Measurements from ENCODE around the gene COX14.
"Not testable (repeated sequence)": the region's sequence is repeated elsewhere in the genome, so short reads cannot be mapped to it uniquely, and the experiment has no call there.

COX14 gene

GRCh38 chr12:50073712-50074111 is 38.3 kb upstream of the COX14 start:
- Histone ChIP-seq H3K9me3 (ENCODE audit: control insufficient read depth, low read length) (no peaks in the 10 kb centered on the region), H3K4me1 (ENCODE audit: control insufficient read depth, insufficient read depth, low read length) (peaks cover 10% of the 10 kb centered on the region), H3K4me3 (ENCODE audit: insufficient read depth, low read depth, low read length) (no peak overlapping the region), H3K27me3 (ENCODE audit: control insufficient read depth, insufficient read depth, low read length, poor library complexity, severe bottlenecking) (no peaks in the 10 kb centered on the region), H3K36me3 (ENCODE audit: control insufficient read depth, insufficient read depth, low read length) (no peaks in the 10 kb centered on the region), H3K27ac (ENCODE audit: insufficient read depth, low read depth, low read length, poor library complexity, severe bottlenecking) (no peak overlapping the region)
- 84 to 88% methylated on average over 10 of the region's 10 CpGs for WGBS, 2 experiments

GRCh38 chr12:50074936-50075807 is 36.9 kb upstream of the COX14 start:
- Histone ChIP-seq H3K27ac (ENCODE audit: insufficient read depth, low read depth, low read length, poor library complexity, severe bottlenecking) (no peak overlapping the region), H3K4me1 (ENCODE audit: control insufficient read depth, insufficient read depth, low read length) (peaks cover 10% of the 10 kb centered on the region), H3K4me3 (ENCODE audit: insufficient read depth, low read depth, low read length) (no peak overlapping the region), H3K9me3 (ENCODE audit: control insufficient read depth, low read length) (no peaks in the 10 kb centered on the region), H3K36me3 (ENCODE audit: control insufficient read depth, insufficient read depth, low read length) (no peaks in the 10 kb centered on the region), H3K27me3 (ENCODE audit: control insufficient read depth, insufficient read depth, low read length, poor library complexity, severe bottlenecking) (no peaks in the 10 kb centered on the region)
- WGBS, 2 experiments = 16 to 19% methylated on average over 9 of the region's 9 CpGs

- no peaks in the 10 kb centered on the region for H3K9me3 ChIP-seq (ENCODE audit: control insufficient read depth, low read length)
- WGBS, 2 experiments = 94 to 100% methylated on average over 1 of the region's 1 CpG
- no peaks in the 10 kb centered on the region for H3K27me3 ChIP-seq (ENCODE audit: control insufficient read depth, insufficient read depth, low read length, poor library complexity, severe bottlenecking)
- no peak overlapping the region for H3K4me3 ChIP-seq (ENCODE audit: insufficient read depth, low read depth, low read length)
- no peaks in the 10 kb centered on the region for H3K36me3 ChIP-seq (ENCODE audit: control insufficient read depth, insufficient read depth, low read length)
- peaks cover 10% of the 10 kb centered on the region for H3K4me1 ChIP-seq (ENCODE audit: control insufficient read depth, insufficient read depth, low read length)
- H3K27ac ChIP-seq (ENCODE audit: insufficient read depth, low read depth, low read length, poor library complexity, severe bottlenecking) = no peak overlapping the region
Measured at GRCh38 chr12:50075808-50076170, 36.2 kb upstream of the COX14 start.

GRCh38 chr12:50077099-50077498 is 34.9 kb upstream of the COX14 start:
- H3K4me3 ChIP-seq (ENCODE audit: insufficient read depth, low read depth, low read length) = no peak overlapping the region
- 91 to 92% methylated on average over 12 of the region's 12 CpGs for WGBS, 2 experiments
- no peaks in the 10 kb centered on the region for H3K36me3 ChIP-seq (ENCODE audit: control insufficient read depth, insufficient read depth, low read length)
- no peaks in the 10 kb centered on the region for H3K27me3 ChIP-seq (ENCODE audit: control insufficient read depth, insufficient read depth, low read length, poor library complexity, severe bottlenecking)
- H3K9me3 ChIP-seq (ENCODE audit: control insufficient read depth, low read length) = no peaks in the 10 kb centered on the region
- H3K4me1 ChIP-seq (ENCODE audit: control insufficient read depth, insufficient read depth, low read length) = peaks cover 10% of the 10 kb centered on the region
- no peak overlapping the region for H3K27ac ChIP-seq (ENCODE audit: insufficient read depth, low read depth, low read length, poor library complexity, severe bottlenecking)

- 93 to 95% methylated on average over 10 of the region's 10 CpGs for WGBS, 2 experiments
- no peaks in the 10 kb centered on the region for H3K4me1 ChIP-seq (ENCODE audit: control insufficient read depth, insufficient read depth, low read length)
- H3K9me3 ChIP-seq (ENCODE audit: control insufficient read depth, low read length) = no peaks in the 10 kb centered on the region
- H3K36me3 ChIP-seq (ENCODE audit: control insufficient read depth, insufficient read depth, low read length) = no peaks in the 10 kb centered on the region
- H3K27ac ChIP-seq (ENCODE audit: insufficient read depth, low read depth, low read length, poor library complexity, severe bottlenecking) = no peak overlapping the region
- no peak overlapping the region for H3K4me3 ChIP-seq (ENCODE audit: insufficient read depth, low read depth, low read length)
- H3K27me3 ChIP-seq (ENCODE audit: control insufficient read depth, insufficient read depth, low read length, poor library complexity, severe bottlenecking) = no peaks in the 10 kb centered on the region
Measured at GRCh38 chr12:50078281-50078680, 33.8 kb upstream of the COX14 start.

DNA sequence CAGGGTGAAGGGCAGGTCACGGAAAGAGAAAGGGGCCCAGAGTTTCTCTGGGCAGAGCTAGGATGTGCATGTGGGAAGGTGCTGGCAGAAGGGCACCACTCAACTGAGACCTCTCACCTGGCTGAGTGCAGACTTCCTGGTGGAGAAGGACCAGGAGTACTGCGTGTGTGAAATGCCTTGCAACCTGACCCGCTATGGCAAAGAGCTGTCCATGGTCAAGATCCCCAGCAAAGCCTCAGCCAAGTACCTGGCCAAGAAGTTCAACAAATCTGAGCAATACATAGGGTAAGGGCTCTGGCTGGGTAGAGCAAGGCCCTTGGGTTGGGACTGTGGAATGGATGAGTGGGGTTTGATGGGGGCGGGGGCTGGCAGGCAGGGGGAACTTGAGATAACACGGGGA is 32.3 kb upstream of the COX14 start:
- H3K27ac ChIP-seq (ENCODE audit: insufficient read depth, low read depth, low read length, poor library complexity, severe bottlenecking) = no peak overlapping the region
- H3K4me3 ChIP-seq (ENCODE audit: insufficient read depth, low read depth, low read length) = no peak overlapping the region
- no peaks in the 10 kb centered on the region for H3K36me3 ChIP-seq (ENCODE audit: control insufficient read depth, insufficient read depth, low read length)
- H3K4me1 ChIP-seq (ENCODE audit: control insufficient read depth, insufficient read depth, low read length) = no peaks in the 10 kb centered on the region
- 84 to 85% methylated on average over 5 of the region's 5 CpGs for WGBS, 2 experiments
- H3K27me3 ChIP-seq (ENCODE audit: control insufficient read depth, insufficient read depth, low read length, poor library complexity, severe bottlenecking) = no peaks in the 10 kb centered on the region
- no peaks in the 10 kb centered on the region for H3K9me3 ChIP-seq (ENCODE audit: control insufficient read depth, low read length)

DNA sequence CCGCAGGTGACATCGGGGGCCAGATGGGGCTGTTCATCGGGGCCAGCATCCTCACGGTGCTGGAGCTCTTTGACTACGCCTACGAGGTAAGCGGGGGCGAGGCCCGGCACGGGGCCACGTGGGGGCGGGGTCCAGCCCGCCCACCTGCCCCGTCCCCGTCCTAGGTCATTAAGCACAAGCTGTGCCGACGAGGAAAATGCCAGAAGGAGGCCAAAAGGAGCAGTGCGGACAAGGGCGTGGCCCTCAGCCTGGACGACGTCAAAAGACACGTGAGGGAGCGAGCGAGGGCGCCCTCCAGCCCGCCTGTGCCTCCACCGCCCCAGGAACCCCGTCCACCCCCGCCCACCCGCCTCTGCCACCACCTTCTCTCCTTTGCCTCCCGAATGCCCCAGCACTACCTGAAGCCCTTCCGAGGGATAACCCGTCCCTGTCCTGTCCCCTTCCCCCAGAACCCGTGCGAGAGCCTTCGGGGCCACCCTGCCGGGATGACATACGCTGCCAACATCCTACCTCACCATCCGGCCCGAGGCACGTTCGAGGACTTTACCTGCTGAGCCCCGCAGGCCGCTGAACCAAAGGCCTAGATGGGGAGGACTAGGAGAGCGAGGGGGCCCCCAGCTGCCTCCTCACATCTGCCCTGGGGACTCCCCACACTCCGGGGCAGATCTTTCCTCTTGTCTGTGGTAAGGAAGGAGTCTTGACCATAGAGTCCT is 30.8 kb upstream of the COX14 start:
- no peak overlapping the region for H3K4me3 ChIP-seq (ENCODE audit: insufficient read depth, low read depth, low read length)
- WGBS, 2 experiments = 66 to 68% methylated on average over 46 of the region's 46 CpGs
- H3K9me3 ChIP-seq (ENCODE audit: control insufficient read depth, low read length) = no peaks in the 10 kb centered on the region
- H3K36me3 ChIP-seq (ENCODE audit: control insufficient read depth, insufficient read depth, low read length) = no peaks in the 10 kb centered on the region
- no peak overlapping the region for H3K27ac ChIP-seq (ENCODE audit: insufficient read depth, low read depth, low read length, poor library complexity, severe bottlenecking)
- H3K4me1 ChIP-seq (ENCODE audit: control insufficient read depth, insufficient read depth, low read length) = no peaks in the 10 kb centered on the region
- H3K27me3 ChIP-seq (ENCODE audit: control insufficient read depth, insufficient read depth, low read length, poor library complexity, severe bottlenecking) = no peaks in the 10 kb centered on the region

DNA sequence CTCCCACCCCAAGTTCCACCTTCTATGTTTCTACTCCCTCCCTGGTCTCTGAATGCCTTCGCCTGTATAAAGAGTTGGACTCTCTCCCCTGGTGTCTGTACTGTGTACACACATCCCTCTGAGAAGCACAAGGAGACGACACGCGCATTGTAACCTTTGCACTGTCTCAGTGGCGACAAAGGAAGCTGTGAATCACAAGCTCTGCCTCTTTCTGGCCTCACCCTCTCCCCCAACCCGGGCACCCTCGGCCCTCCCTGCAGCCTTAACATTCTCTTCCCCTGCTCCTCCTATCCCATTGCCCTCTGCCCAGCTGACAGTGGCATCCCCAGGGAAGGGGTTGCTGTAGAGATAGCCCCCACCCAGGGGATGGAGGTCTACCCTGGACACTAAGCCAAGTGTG is 29.4 kb upstream of the COX14 start:
- no peak overlapping the region for H3K27ac ChIP-seq (ENCODE audit: insufficient read depth, low read depth, low read length, poor library complexity, severe bottlenecking)
- no peaks in the 10 kb centered on the region for H3K27me3 ChIP-seq (ENCODE audit: control insufficient read depth, insufficient read depth, low read length, poor library complexity, severe bottlenecking)
- 91 to 92% methylated on average over 7 of the region's 7 CpGs for WGBS, 2 experiments
- H3K4me3 ChIP-seq (ENCODE audit: insufficient read depth, low read depth, low read length) = no peak overlapping the region
- no peaks in the 10 kb centered on the region for H3K9me3 ChIP-seq (ENCODE audit: control insufficient read depth, low read length)
- H3K36me3 ChIP-seq (ENCODE audit: control insufficient read depth, insufficient read depth, low read length) = peaks cover 12% of the 10 kb centered on the region
- H3K4me1 ChIP-seq (ENCODE audit: control insufficient read depth, insufficient read depth, low read length) = no peaks in the 10 kb centered on the region

DNA sequence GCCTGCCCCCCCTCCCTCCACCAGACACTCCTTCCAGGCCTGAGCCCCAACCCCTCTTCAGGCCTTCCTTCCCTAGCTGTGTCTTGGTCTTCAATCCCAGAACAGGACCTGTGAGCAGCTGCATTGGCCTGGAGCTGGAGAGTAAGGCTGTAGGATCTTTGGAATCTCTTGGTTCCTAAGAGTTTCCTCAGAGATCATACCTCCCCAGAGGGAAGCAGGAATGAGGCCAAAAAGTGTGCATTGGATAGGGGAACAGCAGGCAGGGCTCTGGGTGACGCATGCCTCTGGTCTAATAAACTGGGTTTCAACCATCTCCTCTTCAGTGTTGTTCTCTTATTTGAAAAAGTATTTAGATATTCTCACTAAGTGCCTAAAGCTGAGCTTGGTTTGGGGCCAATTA is 28.7 kb upstream of the COX14 start:
- H3K27me3 ChIP-seq (ENCODE audit: control insufficient read depth, insufficient read depth, low read length, poor library complexity, severe bottlenecking) = no peaks in the 10 kb centered on the region
- 93 to 100% methylated on average over 1 of the region's 1 CpG for WGBS, 2 experiments
- H3K4me1 ChIP-seq (ENCODE audit: control insufficient read depth, insufficient read depth, low read length) = no peaks in the 10 kb centered on the region
- no peaks in the 10 kb centered on the region for H3K9me3 ChIP-seq (ENCODE audit: control insufficient read depth, low read length)
- H3K4me3 ChIP-seq (ENCODE audit: insufficient read depth, low read depth, low read length) = no peak overlapping the region
- peaks cover 18% of the 10 kb centered on the region for H3K36me3 ChIP-seq (ENCODE audit: control insufficient read depth, insufficient read depth, low read length)
- H3K27ac ChIP-seq (ENCODE audit: insufficient read depth, low read depth, low read length, poor library complexity, severe bottlenecking) = no peak overlapping the region

- Histone ChIP-seq H3K27ac (ENCODE audit: insufficient read depth, low read depth, low read length, poor library complexity, severe bottlenecking) (peak overlapping the region; percentile 66), H3K4me3 (ENCODE audit: insufficient read depth, low read depth, low read length) (peak overlapping the region; percentile 68), H3K36me3 (ENCODE audit: control insufficient read depth, insufficient read depth, low read length) (peaks cover 26% of the 10 kb centered on the region)
- not testable (repeated sequence) for H3K4me1 ChIP-seq (ENCODE audit: control insufficient read depth, insufficient read depth, low read length); H3K9me3 ChIP-seq (ENCODE audit: control insufficient read depth, low read length); H3K27me3 ChIP-seq (ENCODE audit: control insufficient read depth, insufficient read depth, low read length, poor library complexity, severe bottlenecking)
- WGBS, 2 experiments = 72 to 77% methylated on average over 6 to 7 of the region's 7 CpGs
Measured at GRCh38 chr12:50084409-50084774, 27.6 kb upstream of the COX14 start.

Data from ectodermal cell (in vitro differentiated cells).